C4-2B (cell line): Measurements from ENCODE around the gene GGA2.

ENCODE experiments used
- CTCF ChIP-seq: fragments of 450-650 bp; conservative IDR thresholded peaks from 2 replicates; pipeline ENCODE4 v1.5.1; 2017; ENCODE audit warnings: mild to moderate bottlenecking
- ZFX ChIP-seq: fragments of 450-650 bp; IDR thresholded peaks from 2 replicates; pipeline ENCODE4 v1.6.1; 2017

- no peak for TF ChIP-seq CTCF
- no peak for TF ChIP-seq ZFX
Observed at GRCh38 chr16:23420011-23420410, 90.3 kb downstream of the GGA2 start.
